HG02840 (cell line): ENCODE data around the gene PTCD1.

Experiments
- ATAC-seq: cut with Tn5 transposase; IDR thresholded peaks from one replicate; pipeline ENCODE4 v1.9.1; 2021; ENCODE audit warnings: mild to moderate bottlenecking, moderate library complexity, moderate number of reproducible peaks; ENCODE audit not compliant: unreplicated experiment, low FRiP score

Gene PTCD1

GRCh38 chr7:99372275-99373090 lies 66.1 kb downstream of the PTCD1 start:
- ATAC-seq = no peak

- no peak for ATAC-seq
These were observed 67.2 kb downstream of the PTCD1 start for GRCh38 chr7:99371376-99371920.

GRCh38 chr7:99369767-99370391 lies 68.7 kb downstream of the PTCD1 start:
- no peak for ATAC-seq

GRCh38 chr7:99368750-99369389 lies 69.7 kb downstream of the PTCD1 start:
- no peak for ATAC-seq
